Stimulated activated CD4-positive, alpha-beta T cell treated with anti-CD3 and anti-CD28 coated beads, Interleukin-4, amount 100 ng/mL, for 48 hours (primary cell): ENCODE measurements around the gene TTLL4.

Experiments
- DNase-seq, 2 donors: peaks; one replicate each; pipeline ENCODE4 v3.0.0-alpha.2; 2020; ENCODE audit warnings: low read depth in 2 of 2

Gene TTLL4

GRCh38 chr2:218781691-218782527 is 71.3 kb downstream of the TTLL4 start, which contains the start of gene CYP27A1:
TSS of gene CYP27A1 (plus strand) at chr2:218782147. CDS start at chr2:218782183, 36 bp downstream.
- no peak for DNase-seq

- DNase-seq, result no peak
Observed at GRCh38 chr2:218782528-218782844, 71.9 kb downstream of the TTLL4 start.

DNA sequence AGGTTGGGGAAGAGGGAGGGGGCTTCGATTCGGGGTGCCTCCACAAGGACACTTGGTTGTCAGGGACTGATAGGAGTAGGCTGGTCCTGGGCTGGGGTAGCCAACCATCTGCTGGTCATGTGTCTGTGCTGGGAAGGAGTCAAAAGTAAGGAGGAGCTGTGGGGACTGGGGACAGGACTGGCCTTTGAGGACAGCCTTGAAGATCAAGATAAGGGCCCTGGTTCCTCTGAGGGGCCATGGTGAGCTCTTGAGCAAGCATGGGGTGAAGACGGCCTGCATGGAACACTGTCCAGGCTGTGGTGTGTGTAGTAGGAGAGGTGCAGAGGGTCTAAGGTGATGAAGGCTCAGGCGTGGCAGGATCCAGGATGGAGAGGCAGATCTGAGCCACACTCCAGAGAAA is 73.1 kb downstream of the TTLL4 start:
- no peak for DNase-seq

GRCh38 chr2:218785103-218785502 is 74.5 kb downstream of the TTLL4 start:
- no peak for DNase-seq

- DNase-seq, result no peak
Observed at GRCh38 chr2:218786133-218786532, 75.5 kb downstream of the TTLL4 start.

DNA sequence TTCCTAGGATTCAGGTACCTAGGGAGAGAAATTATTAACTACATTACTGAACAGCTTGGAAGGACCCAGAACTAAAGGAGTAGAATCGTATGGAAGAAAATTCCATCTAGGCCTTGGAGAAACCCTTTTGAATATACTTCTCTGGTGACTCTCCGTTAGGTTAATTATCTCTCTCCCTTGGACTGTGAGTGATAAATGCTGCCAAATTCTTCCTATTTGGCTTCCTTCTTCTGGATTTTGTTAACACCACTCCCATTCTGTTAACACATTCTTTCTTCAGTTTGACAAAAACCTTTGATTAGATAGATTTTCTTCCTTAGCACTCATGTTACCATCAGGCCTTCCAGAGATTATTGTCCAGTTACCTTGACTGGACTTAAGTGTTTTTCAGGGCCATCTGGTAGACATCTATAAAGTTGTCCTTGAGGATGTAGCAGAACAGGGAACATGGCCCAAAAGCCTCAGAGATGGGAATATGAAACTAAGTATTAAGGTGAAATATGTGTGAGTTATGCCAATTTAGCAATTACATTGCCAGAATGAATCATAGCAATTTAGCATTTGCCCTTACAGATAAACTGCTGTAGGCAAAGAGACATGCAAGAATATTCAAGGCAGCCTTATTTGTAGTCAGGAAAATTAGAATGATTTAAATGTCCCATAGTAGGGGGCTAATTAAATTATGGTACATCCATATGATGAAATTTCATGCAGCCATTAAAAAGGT is 78.1 kb downstream of the TTLL4 start:
- no peak for DNase-seq

GRCh38 chr2:218792433-218792832 is 81.8 kb downstream of the TTLL4 start:
- DNase-seq, result no peak

- DNase-seq, result no peak
Observed at GRCh38 chr2:218796691-218797090, 86.1 kb downstream of the TTLL4 start.

- no peak for DNase-seq
Observed at GRCh38 chr2:218798767-218799504, 88.3 kb downstream of the TTLL4 start.

GRCh38 chr2:218799990-218800389 is 89.4 kb downstream of the TTLL4 start:
- DNase-seq, result no peak

- no peak for DNase-seq
Observed at GRCh38 chr2:218802386-218802994, 91.9 kb downstream of the TTLL4 start.

GRCh38 chr2:218804817-218805216 is 94.2 kb downstream of the TTLL4 start:
- DNase-seq, result no peak
